GM06990 (cell line): ENCODE measurements around the gene ANO7.

Experiments
- DNase-seq: peaks from one replicate; pipeline ENCODE4 v3.0.0-alpha.2; 2011; ENCODE audit not compliant: insufficient read length; ENCODE audit errors: extremely low read depth
- H3K27me3 ChIP-seq: replicated peaks from 2 replicates; pipeline ENCODE4 v1.6.0; 2011; ENCODE audit warnings: low read length; ENCODE audit not compliant: control insufficient read depth, insufficient read depth
- H3K36me3 ChIP-seq: 2 replicates; pipeline ENCODE4 v1.5.1; 2011; ENCODE audit warnings: low read length; ENCODE audit not compliant: control insufficient read depth, insufficient read depth
- H3K4me3 ChIP-seq: replicated peaks from 2 replicates; pipeline ENCODE4 v1.5.1; 2011; ENCODE audit warnings: low read depth, mild to moderate bottlenecking, control low read depth, low read length
- TF ChIP-seq, protein P1 (sequence below): IDR thresholded peaks from 2 replicates; pipeline ENCODE4 v1.5.1; 2011; ENCODE audit warnings: low read length, control low read depth, mild to moderate bottlenecking, inconsistent platforms; ENCODE audit not compliant: insufficient read depth, poor library complexity, severe bottlenecking

Gene ANO7

DNA sequence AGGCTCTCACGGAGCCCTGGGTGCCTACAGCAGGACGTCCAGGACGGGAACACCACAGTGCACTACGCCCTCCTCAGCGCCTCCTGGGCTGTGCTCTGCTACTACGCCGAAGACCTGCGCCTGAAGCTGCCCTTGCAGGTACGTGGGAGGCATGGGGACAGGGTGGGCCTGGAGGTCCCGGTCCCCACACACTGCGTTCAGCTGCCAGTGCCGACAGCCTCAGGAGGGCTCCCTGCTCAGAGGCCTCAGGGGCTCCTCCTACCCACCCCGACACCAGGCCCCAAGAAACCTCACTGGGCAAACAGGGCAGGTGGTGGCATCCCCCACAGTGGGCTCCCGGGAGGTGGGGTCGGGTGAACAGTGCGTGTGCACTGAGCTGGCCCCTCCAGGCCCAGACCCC, 10.8 kb downstream of the ANO7 start:
- Histone ChIP-seq H3K4me3 (no peak overlapping the region), H3K27me3 (no peaks in the 10 kb centered on the region), H3K36me3 (no peaks in the 10 kb centered on the region)
- TF ChIP-seq, protein P1, sequence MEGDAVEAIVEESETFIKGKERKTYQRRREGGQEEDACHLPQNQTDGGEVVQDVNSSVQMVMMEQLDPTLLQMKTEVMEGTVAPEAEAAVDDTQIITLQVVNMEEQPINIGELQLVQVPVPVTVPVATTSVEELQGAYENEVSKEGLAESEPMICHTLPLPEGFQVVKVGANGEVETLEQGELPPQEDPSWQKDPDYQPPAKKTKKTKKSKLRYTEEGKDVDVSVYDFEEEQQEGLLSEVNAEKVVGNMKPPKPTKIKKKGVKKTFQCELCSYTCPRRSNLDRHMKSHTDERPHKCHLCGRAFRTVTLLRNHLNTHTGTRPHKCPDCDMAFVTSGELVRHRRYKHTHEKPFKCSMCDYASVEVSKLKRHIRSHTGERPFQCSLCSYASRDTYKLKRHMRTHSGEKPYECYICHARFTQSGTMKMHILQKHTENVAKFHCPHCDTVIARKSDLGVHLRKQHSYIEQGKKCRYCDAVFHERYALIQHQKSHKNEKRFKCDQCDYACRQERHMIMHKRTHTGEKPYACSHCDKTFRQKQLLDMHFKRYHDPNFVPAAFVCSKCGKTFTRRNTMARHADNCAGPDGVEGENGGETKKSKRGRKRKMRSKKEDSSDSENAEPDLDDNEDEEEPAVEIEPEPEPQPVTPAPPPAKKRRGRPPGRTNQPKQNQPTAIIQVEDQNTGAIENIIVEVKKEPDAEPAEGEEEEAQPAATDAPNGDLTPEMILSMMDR: no peak
- DNase-seq: peak; percentile 4

GRCh38 chr2:241199897-241200821, 11.7 kb downstream of the ANO7 start:
- TF ChIP-seq, protein P1: no peak
- Histone ChIP-seq H3K4me3 (no peak overlapping the region), H3K36me3 (no peaks in the 10 kb centered on the region), H3K27me3 (no peaks in the 10 kb centered on the region)
- no peak for DNase-seq

DNA sequence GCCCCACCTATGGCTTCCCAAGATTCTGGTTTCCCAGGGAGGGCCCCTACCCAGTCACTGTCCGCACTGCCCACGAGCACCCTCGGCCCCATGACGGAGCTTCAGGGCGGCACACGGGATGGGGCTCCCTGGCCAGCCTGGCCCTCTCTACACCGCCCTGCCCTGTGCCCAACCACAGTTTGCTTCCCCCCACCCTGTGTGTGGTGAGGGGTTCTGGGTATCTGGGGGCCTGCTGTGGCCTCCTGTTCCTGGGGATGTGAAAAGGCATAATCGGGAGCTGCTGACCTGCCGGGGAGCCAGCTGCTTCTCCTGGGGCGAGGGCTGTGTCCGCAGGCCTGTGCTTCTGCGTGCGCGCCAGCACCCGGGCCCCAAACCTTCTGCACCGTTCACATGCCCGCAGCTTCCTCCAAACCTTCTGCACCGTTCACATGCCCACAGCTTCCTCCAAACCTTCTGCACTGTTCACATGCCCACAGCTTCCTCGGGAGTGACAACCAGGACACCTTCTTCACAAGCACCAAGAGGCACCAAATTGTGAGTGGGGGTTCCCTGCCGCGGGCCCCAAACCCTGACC, 12.4 kb downstream of the ANO7 start:
- Histone ChIP-seq H3K27me3 (no peaks in the 10 kb centered on the region), H3K36me3 (no peaks in the 10 kb centered on the region), H3K4me3 (no peak overlapping the region)
- TF ChIP-seq, protein P1: no peak
- DNase-seq: no peak

- TF ChIP-seq, protein P1: no peak
- H3K27me3 ChIP-seq: no peaks in the 10 kb centered on the region
- H3K4me3 ChIP-seq: no peak overlapping the region
- H3K36me3 ChIP-seq: no peaks in the 10 kb centered on the region
- no peak for DNase-seq
Observed at GRCh38 chr2:241201445-241202267, 13.2 kb downstream of the ANO7 start.

DNA sequence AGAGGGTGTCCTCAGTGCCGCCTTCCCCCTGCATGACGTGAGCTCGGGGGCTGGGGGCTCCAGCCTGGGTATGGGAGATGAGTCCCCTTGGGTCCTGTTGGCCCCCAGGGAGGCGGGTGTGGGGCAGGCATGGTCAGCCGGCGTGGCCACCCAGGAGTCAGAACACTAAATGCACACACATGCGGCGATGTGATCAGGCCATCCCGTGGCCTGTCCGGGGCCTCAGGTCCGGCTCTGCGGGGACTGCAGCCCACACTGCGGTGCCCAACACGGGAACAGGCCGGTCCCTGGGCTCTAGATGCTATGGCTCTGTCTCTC, 13.8 kb downstream of the ANO7 start:
- H3K36me3 ChIP-seq: no peaks in the 10 kb centered on the region
- DNase-seq: no peak
- no peaks in the 10 kb centered on the region for H3K27me3 ChIP-seq
- no peak overlapping the region for H3K4me3 ChIP-seq
- TF ChIP-seq, protein P1: no peak
